NCI-H446 (cell line): Measurements from ENCODE around the gene AAGAB.
A peak's percentile ranks its signal among the peaks of the same experiment; 100 is the strongest.
"Not testable (repeated sequence)": the region's sequence is repeated elsewhere in the genome, so short reads cannot be mapped to it uniquely, and the experiment has no call there.

ENCODE experiments used
- DNase-seq, 2 experiments: peaks; one replicate each; lab custom pipeline; 2025; lab: John Stamatoyannopoulos, UW

The AAGAB gene, protein sequence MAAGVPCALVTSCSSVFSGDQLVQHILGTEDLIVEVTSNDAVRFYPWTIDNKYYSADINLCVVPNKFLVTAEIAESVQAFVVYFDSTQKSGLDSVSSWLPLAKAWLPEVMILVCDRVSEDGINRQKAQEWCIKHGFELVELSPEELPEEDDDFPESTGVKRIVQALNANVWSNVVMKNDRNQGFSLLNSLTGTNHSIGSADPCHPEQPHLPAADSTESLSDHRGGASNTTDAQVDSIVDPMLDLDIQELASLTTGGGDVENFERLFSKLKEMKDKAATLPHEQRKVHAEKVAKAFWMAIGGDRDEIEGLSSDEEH

DNA sequence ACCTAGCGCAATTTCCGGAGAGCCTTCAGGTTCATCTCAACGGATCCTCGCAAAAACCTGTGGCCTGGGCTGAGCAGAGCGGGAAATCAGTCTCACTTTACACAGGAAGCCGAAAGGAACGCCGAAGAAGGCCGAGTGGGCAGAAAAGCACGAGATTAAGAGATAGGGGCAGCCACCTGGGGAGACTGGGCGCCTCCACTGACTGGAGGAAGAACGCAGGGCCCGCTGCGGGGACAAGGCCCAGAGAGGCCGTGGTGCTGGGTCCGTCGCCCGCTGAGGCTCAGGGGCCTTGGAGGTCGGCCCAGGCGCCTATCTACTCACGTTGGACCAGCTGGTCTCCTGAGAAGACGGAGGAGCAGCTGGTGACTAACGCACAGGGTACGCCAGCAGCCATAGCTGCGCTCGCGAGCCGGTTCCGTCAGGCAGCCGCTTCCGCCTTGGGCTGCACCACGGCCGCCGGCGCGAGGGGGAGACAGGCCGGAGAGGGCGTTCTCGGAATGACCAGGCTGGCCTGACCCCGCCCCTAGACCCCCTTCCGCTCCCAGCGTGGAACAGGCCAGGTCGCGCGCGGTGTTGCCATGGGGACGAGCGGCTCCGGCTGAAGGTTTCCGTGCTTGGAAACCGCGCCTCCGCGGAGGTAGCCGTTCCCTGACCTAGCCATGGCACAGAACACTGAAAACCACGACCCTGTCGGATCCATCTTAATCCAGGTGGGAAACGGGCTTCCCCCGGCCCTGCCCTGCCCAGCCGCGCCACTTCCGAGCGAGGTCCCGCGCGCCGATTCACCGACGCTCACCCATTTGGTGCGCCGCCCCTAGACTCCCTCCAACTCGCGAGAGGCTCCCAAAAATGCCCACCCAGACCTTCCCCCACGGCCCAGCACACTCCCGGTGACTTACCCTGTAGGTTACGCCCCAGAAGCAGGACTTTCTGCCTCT is at the start of gene AAGAB, which contains the start of gene IQCH:
TSS of gene AAGAB (minus strand) at position 424 of the 938 bp plus-strand sequence. CDS start at position 394, 30 bp downstream.
TSS of gene IQCH (plus strand) at position 549 of the 938 bp plus-strand sequence. CDS start at position 660, 111 bp downstream.
- DNase-seq = peak; percentile 79 to 93

DNA sequence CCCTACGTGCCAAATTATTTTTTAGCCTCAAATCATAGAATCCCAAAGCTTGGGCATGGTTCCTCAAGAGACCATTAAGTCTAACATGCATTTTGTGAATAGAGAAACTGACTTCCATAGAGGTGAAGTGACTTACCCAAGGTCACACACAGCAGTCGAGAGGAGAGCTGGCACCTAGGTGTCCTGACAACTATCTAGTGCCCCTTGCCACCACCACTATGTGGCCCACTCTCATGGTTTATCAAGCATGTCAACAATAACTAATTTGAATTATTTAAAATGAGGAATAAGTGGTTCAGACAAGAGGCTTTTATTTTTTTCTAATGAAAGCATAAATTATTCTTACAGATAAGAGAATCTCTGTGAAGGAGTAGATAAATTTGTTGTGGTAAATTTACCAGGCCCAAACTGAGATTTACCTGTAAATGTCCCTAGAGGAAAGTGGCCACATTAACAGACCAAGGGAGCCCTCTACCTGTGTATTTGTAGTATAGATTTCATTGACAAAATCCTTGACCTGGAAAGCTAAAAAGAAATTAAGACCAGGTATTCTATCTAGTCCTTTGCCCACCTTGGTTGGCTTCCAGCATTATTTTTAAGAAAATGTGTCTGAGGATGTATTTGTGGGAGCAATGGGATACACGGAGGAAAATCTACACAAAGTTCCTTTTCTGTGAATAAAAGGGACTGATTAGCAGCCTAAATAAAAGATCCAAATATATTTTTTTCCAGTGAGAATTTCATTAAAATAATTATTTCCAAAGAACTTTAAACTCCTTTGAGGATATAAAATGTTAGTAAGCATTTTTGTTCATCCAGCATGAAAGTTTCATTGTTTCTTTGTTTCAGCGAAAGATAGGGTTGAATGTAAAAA is 49.3 kb upstream of the AAGAB start:
- DNase-seq = peak in 1 of 2 experiments; percentile 3

DNA sequence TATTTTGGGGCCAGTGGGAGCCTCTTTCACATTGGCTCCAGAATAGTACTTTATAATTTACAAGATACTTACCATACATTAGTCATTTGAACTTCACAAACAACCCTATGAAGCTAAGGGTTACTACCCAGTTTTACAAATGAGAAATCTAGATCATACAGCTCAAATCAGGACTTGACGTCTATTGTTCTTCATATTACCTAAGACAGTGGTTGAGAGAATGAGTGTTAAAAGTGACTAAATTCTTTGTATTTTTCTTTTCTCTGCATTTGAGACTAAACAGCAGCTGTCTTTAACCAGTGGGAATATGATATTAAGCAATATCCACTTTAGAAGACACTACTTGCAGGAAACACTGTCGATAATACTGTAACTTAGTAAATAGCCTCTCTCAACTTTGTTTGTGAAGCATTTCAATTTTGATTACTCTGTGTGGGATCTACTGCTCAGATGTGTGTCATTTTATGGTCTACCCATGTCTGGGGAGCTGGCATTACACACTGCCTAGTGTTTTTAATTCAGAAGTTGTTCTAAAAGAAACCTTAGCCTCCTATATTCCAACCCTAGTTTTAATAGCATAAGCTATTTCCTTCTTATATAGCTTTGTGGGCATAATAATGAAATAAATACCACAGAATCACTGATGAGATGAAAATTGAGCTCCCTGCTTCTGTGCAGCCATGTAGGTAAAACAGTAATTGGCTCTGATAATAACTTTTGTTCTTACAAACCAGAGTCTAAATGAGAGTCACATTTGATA is 46.0 kb upstream of the AAGAB start:
- DNase-seq = no peak

DNA sequence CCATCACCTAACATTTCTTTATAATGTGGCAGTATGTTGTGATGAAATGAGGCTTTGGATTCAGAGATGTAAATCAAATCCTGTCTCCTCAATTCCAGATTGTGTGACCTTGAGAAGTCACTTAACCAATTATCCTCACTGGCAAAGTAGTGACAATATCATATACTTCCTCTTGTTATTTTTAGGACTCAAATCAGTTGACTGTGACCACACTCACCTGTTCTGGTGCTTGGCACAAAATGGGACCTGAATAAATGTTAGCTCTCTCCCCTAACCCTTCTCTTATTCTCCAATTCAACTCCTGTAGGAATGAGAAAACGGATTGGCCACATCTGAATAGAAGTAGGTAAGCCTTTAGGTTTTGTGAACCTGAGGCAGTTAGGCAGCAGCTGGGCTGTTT is 42.2 kb upstream of the AAGAB start:
- no peak for DNase-seq

DNA sequence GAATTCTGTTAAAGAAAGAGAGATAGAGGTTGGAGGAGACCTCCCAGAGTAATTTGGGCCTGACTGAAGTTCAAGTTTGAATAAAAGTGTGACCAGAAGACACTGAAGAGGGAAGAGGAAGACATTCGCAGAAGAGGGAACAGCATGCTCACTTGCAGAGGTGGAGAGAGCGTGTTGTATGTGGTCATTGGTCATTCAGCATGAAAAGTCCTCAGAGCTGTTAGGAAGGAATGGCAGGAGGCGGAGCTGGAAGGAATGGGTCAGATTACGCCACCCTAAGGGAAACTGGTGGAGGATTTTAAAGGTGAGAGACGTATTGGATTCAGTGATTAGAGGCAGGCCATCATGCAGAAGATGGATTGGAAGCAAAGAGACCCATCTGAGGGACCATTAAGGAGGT is 41.7 kb upstream of the AAGAB start:
- DNase-seq = no peak

DNA sequence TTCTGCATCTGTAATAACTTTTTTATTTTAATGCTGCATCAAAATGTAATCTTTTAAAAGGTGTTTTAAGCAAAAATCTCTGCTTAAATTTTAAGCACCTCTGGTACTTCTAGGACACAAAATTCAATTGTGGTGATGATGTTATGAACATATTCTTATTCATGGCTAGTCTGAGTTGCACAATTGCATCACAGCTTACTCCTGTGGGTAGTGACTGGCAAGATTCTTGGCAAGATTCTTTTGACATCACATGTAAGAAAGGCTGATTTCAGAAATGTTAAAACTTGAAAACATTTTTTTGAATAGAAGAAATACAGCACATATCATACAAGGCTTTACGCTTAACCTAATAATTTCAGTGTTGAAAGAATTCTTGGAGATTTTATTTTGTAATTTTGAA is 35.9 kb upstream of the AAGAB start:
- no peak for DNase-seq

DNA sequence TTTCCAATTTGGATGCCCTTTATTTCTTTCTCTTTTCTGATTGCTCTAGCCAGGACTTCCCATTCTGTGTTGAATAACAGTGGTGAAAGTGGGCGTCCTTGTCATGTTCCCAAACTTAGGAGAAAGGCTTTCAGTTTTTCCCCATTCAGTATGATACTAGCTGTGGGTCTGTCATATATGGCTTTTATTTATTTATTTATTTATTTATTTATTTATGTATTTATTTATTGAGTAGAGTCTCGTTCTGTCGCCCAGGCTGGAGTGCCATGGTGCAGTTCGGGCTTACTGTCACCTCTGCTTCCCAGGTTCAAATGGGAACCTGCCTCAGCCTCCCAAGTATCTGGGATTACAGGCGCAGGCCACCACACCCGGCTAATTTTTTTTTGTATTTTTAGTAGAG is 31.9 kb upstream of the AAGAB start:
- DNase-seq = not testable (repeated sequence)

DNA sequence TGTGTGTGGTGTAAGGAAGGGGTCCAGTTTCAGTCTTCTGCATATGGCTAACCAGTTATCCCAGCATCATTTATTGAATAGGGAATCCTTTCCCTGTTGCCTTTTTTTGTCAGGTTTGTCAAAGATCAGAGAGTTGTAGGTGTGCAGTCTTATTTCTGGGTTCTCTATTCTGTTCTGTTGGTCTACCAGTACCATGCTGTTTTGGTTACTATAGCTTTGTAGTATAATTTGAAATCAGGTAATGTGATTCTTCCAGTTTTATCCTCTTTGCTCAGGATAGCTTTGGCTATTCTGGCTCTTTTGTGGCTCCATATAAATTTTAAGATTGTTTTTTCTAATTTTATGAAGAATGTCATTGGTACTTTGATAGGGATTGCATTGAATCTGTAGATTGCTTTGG is 31.2 kb upstream of the AAGAB start:
- DNase-seq = not testable (repeated sequence)

DNA sequence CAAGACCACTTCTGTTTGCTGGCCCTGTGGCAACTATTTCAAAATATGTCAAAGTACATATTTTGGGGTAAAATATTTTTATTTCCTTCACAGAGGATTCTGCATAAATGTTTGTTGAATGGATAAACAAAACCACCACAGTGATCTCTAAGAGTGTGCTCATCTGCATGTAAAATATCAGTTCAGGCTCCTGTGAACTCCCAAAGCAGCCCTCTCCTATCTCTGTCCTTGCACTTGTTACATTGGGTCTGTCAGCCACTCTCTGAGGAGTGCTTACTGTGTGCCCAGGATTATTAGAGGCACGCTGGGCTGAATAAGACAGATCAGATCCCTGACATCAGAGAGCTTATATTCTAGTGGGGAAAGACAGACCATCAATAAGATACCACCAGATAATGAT is 27.3 kb upstream of the AAGAB start:
- DNase-seq = no peak

DNA sequence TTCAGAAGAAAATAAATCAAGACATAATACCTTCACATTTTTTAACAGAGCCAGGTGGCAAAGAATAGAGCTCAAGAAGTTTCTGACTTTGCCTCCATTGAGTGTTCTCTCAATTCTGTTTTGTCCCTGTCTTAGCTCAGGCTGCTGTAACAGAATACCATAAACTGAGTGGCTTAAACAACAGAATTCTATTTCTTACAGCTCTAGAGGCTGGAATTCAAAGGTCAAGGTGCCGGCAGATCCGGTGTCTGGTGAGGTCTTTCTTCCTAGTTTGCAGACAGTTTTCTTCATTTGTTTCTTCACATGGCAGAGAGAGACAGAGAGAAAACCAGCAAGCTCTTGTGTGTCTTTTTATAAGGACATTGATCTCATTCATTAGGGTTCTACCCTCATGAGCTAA is 25.8 kb upstream of the AAGAB start:
- no peak for DNase-seq

DNA sequence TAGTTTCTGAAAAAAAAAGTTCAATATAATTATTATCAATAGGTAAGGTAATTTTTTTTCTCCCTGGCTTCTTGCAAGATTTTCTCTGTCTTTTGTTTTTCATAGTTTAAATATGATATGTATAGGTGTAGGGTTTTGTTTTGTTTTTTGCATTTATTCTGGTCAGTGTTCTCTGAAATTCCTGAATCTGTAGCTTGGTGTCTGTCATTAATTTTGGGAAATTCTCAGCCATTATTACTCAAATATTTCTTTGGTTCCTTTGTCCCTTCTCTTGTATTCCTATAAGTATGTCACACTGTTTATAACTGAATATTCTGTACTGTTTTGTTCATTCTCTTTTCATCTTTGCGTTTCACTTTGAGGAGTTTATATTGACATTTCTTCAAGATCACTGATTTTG is 22.2 kb upstream of the AAGAB start:
- DNase-seq = no peak

DNA sequence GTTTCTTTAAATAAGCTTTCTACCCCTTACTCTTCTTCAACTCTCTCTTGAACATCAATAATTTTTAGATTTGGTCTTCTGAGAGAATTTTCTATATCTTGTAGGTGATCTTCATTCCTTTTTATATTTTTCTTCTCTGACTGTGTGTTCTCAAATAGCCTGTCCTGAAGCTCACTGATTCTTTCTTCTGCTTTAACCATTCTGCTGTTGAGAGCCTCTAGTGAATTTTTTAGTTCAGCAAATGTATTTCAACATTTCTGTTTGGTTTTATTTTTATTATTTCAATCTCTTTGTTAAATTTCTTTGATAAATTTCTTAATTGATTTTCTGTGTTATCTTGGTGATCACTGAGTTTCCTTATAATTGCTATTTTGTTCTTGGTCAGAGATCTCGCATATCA is 19.8 kb upstream of the AAGAB start:
- no peak for DNase-seq

DNA sequence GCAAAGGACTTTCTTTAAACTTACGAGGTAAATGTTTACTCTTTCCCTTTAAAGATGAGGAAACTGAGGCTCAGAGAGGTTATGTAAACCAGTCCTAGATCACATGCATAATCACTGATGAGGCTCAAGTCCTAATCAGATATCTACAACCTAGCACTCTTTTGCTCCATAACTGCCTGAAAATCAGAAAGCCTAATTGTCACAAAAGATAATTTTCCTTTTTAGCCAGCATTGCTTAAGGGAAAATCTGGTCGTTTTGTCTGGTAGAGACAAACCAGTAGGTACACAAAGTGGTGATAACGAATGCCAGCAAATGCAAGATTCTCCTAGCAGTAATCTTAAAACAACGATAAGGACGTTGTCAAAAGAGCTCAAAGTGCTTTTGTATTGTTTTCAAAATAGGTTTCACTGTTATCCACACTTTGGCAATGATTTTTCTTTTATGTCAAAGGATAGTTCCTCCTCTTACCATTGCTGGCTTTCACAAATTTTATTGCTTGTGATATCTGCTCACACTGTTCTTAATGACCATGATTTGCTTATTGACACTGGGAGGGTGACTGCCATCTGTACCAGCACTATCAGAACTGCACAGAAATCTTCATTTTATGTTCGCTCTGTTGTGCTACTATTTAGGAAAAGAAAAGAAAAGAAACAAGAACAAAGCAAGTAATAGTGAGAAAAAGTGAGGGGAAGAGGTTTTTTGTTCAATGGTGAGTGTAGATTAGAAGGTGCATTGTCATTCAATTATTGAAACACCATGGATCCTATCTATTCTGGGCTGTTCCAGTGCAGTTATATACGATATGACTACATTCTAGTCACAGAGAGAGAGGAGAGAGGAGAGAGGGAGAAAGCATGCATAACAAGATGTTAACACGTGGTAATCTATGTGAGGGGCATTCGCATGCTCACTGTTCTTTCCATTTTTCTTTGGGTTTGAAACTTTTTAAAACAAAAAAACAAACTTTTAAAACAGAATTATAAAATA is 13.8 kb upstream of the AAGAB start:
- no peak for DNase-seq

DNA sequence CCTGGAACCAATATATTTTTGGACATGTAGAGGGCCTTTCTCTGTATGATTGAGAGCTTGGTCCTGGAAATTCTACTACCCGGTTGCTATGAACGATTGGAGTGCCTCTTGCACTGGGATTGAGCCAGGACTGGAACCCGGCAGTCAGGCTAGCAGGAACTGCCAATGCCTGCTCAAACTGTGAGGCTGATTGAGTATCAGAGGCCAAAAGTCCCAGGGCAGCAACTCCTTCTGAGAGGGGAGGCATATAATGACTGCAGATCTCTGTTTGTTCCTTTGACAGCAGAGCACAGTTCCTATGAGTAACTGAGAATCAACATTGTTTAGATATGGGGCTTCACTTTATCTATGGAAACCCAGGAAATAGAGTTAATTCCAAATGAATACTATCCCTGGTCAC is 13.0 kb upstream of the AAGAB start:
- DNase-seq = no peak

DNA sequence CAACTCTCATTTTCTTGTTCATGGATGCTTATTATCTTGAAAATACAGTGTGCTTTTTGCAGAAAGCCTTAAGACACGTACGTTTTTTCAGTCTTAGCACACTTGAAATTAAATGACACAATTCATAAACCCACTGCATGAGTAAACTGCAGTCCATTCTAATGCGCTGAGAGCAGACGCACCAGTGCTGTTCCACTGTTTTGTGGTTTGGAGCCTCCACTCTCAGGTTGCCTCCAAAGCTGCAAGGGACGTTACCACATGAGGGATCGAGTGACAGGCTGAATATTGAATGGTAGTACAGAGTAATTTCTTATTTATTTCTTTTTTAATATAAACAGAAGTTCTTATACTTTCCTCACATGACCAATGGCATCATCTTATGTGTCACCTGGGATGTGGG is 12.4 kb upstream of the AAGAB start:
- DNase-seq = no peak

DNA sequence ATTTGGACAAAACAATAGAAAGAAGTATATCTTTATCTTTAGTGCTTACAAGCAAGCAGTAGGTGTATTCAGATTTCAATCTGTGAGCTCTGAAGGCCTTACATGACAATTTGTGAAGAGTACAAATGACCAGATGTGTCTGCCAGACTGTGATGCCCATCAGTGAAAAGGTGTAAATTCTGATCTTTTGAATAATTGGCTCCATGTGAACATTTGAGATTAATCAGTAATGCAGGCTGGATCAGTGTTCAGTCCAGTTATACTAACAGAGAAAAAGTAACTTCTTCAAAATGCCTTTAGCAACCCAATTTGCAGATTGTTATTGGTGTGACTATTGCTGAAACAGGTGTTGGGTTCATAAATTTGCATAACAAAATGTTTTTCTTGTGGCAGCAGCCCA is 5.3 kb upstream of the AAGAB start:
- DNase-seq = no peak

DNA sequence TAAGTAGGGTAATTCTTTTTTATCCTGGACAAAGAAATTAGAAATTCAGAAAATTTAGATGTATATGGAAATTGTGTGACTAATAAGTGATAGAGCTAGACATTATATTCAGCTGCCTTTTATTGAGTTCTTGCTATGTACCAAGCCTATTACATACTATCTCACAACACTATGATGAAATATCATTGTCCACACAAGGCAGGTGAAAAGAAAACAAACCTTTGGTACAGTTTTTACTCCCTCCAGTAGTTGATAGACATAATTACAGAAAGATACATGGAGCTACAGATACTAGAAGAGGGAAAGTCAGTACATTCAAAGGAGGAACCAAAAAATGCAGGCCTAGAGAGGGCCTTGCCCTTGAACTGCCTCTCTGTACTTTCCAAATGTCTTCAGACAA is 4.9 kb upstream of the AAGAB start:
- no peak for DNase-seq

DNA sequence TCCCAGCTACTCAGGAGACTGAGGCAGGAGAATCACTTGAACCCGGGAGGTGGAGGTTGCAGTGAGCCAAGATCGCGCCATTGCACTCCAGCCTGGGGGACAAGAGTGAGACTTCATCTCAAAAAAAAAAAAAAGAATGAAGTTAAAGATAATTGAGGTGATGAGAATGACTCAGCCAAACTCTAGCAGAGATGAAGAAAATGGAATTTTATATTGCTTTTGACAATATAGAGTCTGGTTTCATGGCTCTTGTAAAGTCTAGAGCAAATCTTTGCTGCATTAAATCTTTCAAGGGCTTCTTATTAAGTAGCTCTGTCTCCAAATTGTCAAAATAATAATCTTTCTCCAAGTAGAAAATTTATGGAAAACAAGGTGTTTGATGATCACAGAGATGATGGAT is 4.0 kb upstream of the AAGAB start:
- not testable (repeated sequence) for DNase-seq

DNA sequence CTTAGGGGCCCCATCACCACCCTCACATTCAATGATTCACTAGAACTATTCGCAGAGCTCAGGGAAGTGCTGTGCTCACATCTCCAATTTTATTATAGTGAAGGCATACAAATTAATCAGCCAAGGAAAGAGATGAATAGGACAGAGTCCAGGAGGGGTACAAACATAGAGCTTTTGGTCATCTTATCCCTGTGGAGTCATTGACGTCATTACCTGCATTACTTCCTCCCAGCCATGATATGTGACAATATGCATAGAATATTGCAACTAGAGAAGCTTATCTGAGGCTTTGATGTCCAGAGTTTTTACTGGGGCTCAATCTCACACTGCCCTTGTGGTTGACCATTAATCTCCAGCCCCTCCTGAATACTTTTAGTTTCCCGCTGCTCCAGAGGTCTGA is 1.6 kb upstream of the AAGAB start:
- DNase-seq = no peak
